Measurements from ENCODE around the gene METTL21C.

METTL21C gene

GRCh38 chr13:102643656-102644055 is 51.2 kb downstream of the METTL21C start:
- no peaks in the 10 kb centered on the region for H3K4me1 ChIP-seq (ENCODE audit: insufficient read depth, low read length, poor library complexity, severe bottlenecking)
- peaks cover 86% of the 10 kb centered on the region for H3K36me3 ChIP-seq (ENCODE audit: insufficient read depth, low read length)
- TF ChIP-seq EZH2phosphoT487 (IDR thresholded peaks at IDR 0.05; ENCODE audit: borderline replicate concordance) (no peak), CTCF (conservative IDR thresholded peaks at IDR 0.05; ENCODE audit: low read length) (no peak)
- H3K79me2 ChIP-seq (ENCODE audit: insufficient read depth, low read length), result no peaks in the 10 kb centered on the region
- no peaks in the 10 kb centered on the region for H4K20me1 ChIP-seq (ENCODE audit: insufficient read depth, low read length, poor library complexity, severe bottlenecking)
- H3K9ac ChIP-seq (ENCODE audit: low read depth, low read length, poor library complexity, severe bottlenecking), result no peak overlapping the region
- no peaks in the 10 kb centered on the region for H3F3A ChIP-seq (ENCODE audit: low read depth)
- H3K27me3 ChIP-seq (ENCODE audit: insufficient read depth, low read length, poor library complexity, severe bottlenecking), result no peaks in the 10 kb centered on the region
- no peaks in the 10 kb centered on the region for H3K9me2 ChIP-seq (replicated peaks; ENCODE audit: low read depth, low read length)
- H3K4me3 ChIP-seq (ENCODE audit: low read length, poor library complexity, severe bottlenecking), result no peak overlapping the region
- no peak overlapping the region for H2AFZ ChIP-seq (ENCODE audit: low read length)
- no peaks in the 10 kb centered on the region for H3K9me3 ChIP-seq (ENCODE audit: insufficient read depth, low read depth, low read length)
- no peak overlapping the region for H3K4me2 ChIP-seq (ENCODE audit: low read depth, low read length, poor library complexity, severe bottlenecking)

- Histone ChIP-seq H3K4me2 (ENCODE audit: low read depth, low read length, poor library complexity, severe bottlenecking) (no peak overlapping the region), H3K4me3 (ENCODE audit: low read length, poor library complexity, severe bottlenecking) (no peak overlapping the region), H3K9me2 (replicated peaks; ENCODE audit: low read depth, low read length) (no peaks in the 10 kb centered on the region), H3F3A (ENCODE audit: low read depth) (no peaks in the 10 kb centered on the region), H3K9me3 (ENCODE audit: insufficient read depth, low read depth, low read length) (no peaks in the 10 kb centered on the region), H2AFZ (ENCODE audit: low read length) (no peak overlapping the region), H4K20me1 (ENCODE audit: insufficient read depth, low read length, poor library complexity, severe bottlenecking) (no peaks in the 10 kb centered on the region), H3K79me2 (ENCODE audit: insufficient read depth, low read length) (no peaks in the 10 kb centered on the region), H3K36me3 (ENCODE audit: insufficient read depth, low read length) (peaks cover 86% of the 10 kb centered on the region), H3K9ac (ENCODE audit: low read depth, low read length, poor library complexity, severe bottlenecking) (no peak overlapping the region), H3K4me1 (ENCODE audit: insufficient read depth, low read length, poor library complexity, severe bottlenecking) (no peaks in the 10 kb centered on the region), H3K27me3 (ENCODE audit: insufficient read depth, low read length, poor library complexity, severe bottlenecking) (no peaks in the 10 kb centered on the region)
- no peak for TF ChIP-seq EZH2phosphoT487 (IDR thresholded peaks at IDR 0.05; ENCODE audit: borderline replicate concordance)
Observed at GRCh38 chr13:102642475-102642874, 52.4 kb downstream of the METTL21C start.

- Histone ChIP-seq H3K9ac (ENCODE audit: low read depth, low read length, poor library complexity, severe bottlenecking) (no peak overlapping the region), H3K9me2 (replicated peaks; ENCODE audit: low read depth, low read length) (no peaks in the 10 kb centered on the region), H4K20me1 (ENCODE audit: insufficient read depth, low read length, poor library complexity, severe bottlenecking) (no peaks in the 10 kb centered on the region), H3F3A (ENCODE audit: low read depth) (no peaks in the 10 kb centered on the region), H3K4me3 (ENCODE audit: low read length, poor library complexity, severe bottlenecking) (no peak overlapping the region), H3K27me3 (ENCODE audit: insufficient read depth, low read length, poor library complexity, severe bottlenecking) (no peaks in the 10 kb centered on the region), H3K79me2 (ENCODE audit: insufficient read depth, low read length) (no peaks in the 10 kb centered on the region), H3K36me3 (ENCODE audit: insufficient read depth, low read length) (peaks cover 86% of the 10 kb centered on the region), H2AFZ (ENCODE audit: low read length) (no peak overlapping the region), H3K9me3 (ENCODE audit: insufficient read depth, low read depth, low read length) (no peaks in the 10 kb centered on the region), H3K4me1 (ENCODE audit: insufficient read depth, low read length, poor library complexity, severe bottlenecking) (no peaks in the 10 kb centered on the region), H3K4me2 (ENCODE audit: low read depth, low read length, poor library complexity, severe bottlenecking) (no peak overlapping the region)
- TF ChIP-seq EZH2phosphoT487 (IDR thresholded peaks at IDR 0.05; ENCODE audit: borderline replicate concordance), result no peak
- TF ChIP-seq CTCF (conservative IDR thresholded peaks at IDR 0.05; ENCODE audit: low read length), result no peak
Observed at GRCh38 chr13:102642029-102642428, 52.8 kb downstream of the METTL21C start.

GRCh38 chr13:102638741-102639140 is 56.1 kb downstream of the METTL21C start:
- H3K36me3 ChIP-seq (ENCODE audit: insufficient read depth, low read length), result peaks cover 85% of the 10 kb centered on the region; the same call in 1 of the 2 replicates

More at GRCh38 chr13:102638741-102639140, 56.1 kb downstream of the METTL21C start:
- Histone ChIP-seq H3K27me3 (ENCODE audit: insufficient read depth, low read length, poor library complexity, severe bottlenecking) (no peaks in the 10 kb centered on the region), H3K9ac (ENCODE audit: low read depth, low read length, poor library complexity, severe bottlenecking) (no peak overlapping the region), H3K79me2 (ENCODE audit: insufficient read depth, low read length) (no peaks in the 10 kb centered on the region), H2AFZ (ENCODE audit: low read length) (no peak overlapping the region), H3K4me3 (ENCODE audit: low read length, poor library complexity, severe bottlenecking) (no peak overlapping the region), H3K4me1 (ENCODE audit: insufficient read depth, low read length, poor library complexity, severe bottlenecking) (no peaks in the 10 kb centered on the region), H3K9me3 (ENCODE audit: insufficient read depth, low read depth, low read length) (no peaks in the 10 kb centered on the region), H3K9me2 (replicated peaks; ENCODE audit: low read depth, low read length) (no peaks in the 10 kb centered on the region), H4K20me1 (ENCODE audit: insufficient read depth, low read length, poor library complexity, severe bottlenecking) (no peaks in the 10 kb centered on the region), H3F3A (ENCODE audit: low read depth) (no peaks in the 10 kb centered on the region), H3K4me2 (ENCODE audit: low read depth, low read length, poor library complexity, severe bottlenecking) (no peak overlapping the region)
- no peak for TF ChIP-seq EZH2phosphoT487 (IDR thresholded peaks at IDR 0.05; ENCODE audit: borderline replicate concordance)
- TF ChIP-seq CTCF (conservative IDR thresholded peaks at IDR 0.05; ENCODE audit: low read length), result no peak
